ELR (cell line): Measurements from ENCODE around the gene DUS1L.

Experiments used
- DNase-seq: peaks from one replicate; pipeline ENCODE4 v3.0.0-alpha.2; 2015; ENCODE audit warnings: low read depth

DUS1L gene

DNA sequence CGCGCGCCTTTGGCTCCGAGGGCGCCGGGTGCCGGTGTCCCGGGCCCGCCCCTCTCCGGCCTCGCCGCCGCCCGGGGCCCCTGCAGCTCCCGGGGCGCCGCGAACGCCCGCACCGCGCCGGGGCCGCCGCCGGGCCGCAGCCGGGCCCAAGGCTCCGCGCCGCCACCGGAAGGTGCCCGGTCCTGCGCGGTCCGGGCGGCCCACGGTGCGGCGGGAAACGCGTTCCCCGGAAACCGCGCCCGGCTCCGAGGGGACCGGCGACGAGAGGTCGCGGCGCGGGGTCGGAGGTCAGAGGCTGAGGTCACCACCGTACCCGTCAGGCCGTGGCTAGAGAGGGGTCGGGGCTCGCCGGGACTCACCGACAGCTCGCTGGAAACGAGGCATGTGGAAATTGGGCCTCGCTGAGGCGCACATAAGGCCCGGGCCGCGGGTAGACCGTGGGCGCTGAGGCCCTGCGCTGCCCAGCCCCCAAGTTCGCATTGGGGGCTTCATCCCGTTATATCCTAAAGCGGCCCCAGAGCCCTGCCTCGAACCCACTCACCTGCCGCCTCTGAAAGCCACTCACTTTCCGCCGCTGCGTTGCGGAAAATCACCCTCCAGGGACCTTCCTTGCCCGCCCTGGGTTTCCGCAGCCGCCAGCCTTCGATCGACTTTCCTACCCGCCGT lies at the start of gene DUS1L:
Gene DUS1L (minus strand): TSS at position 167 of the 666 bp plus-strand sequence. CDS start 745 bp downstream, outside the sequence.
- DNase-seq, result peak; percentile 68

DNA sequence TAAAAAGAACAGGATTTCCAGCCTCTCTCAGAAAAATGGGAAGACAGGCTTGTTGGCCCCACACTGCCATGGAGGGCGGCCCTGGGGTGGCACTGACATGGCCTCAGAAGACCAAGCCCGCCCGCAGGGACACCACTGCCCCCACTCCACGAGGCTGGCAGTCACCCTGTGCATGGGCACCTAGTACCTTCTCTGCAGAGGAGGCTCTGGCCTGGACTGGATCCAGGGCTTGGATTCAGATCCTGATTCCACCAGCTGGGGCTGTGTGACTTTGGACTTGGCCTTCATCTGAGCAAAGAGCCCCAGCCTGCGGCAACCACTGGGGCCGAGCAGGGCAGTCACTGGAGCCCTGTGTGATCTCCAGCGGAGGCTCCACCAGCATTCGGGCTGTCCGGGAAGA lies 49.3 kb upstream of the DUS1L start:
- no peak for DNase-seq

DNA sequence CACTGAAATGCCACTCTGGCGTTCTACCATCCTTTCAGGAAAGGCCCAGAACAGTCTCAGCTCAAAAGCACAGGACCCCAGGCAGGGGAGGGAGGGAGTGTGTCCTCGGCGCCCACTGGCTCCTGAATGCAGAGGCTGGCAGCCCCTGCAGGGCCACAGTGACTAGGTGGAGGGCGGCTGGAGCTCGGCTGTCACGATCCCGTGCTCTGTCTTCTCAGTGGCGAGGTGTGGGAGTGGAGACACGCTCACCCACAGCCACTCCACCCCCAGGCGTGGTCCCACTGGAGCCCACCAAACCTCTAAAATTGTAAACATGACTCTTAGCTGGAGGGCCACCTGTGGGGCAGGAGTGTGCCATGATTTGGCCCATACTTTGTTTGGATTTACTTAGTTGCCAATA lies 48.8 kb upstream of the DUS1L start:
- no peak for DNase-seq

- DNase-seq, result no peak
Measured at GRCh38 chr17:82113941-82114340, 48.3 kb upstream of the DUS1L start.

- DNase-seq, result no peak
Measured at GRCh38 chr17:82113422-82113821, 47.8 kb upstream of the DUS1L start.

GRCh38 chr17:82112914-82113311 lies 47.3 kb upstream of the DUS1L start:
- DNase-seq, result no peak

GRCh38 chr17:82112181-82112913 lies 46.7 kb upstream of the DUS1L start:
- no peak for DNase-seq

DNA sequence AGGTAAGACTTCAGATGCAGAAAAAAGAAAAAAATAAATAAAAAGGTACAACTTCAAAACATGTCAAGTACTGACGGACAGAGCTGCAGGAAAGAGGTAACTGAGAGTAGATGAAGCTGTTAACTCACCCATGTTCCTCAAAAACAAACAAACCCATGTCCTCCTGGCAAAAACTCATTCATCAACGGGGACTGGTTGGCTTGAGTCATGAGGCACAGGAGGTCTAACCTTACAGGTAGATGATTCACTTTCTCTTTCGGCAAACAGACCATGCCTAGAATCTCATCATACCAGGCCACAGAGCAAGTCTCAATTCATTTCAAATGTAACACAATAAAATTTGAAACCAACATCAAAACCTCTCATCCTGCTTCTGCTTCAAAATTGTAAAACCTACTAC lies 44.7 kb upstream of the DUS1L start:
- no peak for DNase-seq

GRCh38 chr17:82108961-82109475 lies 43.4 kb upstream of the DUS1L start:
- DNase-seq, result no peak

DNA sequence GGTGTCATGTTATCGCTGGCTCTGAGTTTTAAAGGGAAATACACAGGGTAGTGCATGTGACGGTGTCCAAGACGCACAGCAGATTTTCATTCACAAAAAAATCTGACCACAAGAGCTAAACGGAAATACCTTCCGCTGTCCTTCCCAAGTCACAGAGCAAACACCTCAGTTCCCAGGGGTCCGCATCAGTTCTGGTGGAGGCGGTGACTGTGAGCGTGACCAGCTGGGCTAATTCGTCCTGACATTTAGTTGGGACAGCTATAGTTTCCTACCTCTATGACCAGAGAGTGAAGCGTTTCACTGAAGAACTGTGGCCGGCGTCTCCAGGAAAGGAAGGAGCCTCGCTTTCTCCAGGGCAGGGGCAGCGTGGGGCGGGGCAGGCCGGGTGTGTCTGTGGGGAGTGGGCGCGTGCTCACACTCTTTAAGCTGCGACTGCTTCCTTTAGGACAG lies 42.9 kb upstream of the DUS1L start:
- DNase-seq, result no peak

GRCh38 chr17:82108038-82108437 lies 42.4 kb upstream of the DUS1L start:
- DNase-seq, result no peak

DNA sequence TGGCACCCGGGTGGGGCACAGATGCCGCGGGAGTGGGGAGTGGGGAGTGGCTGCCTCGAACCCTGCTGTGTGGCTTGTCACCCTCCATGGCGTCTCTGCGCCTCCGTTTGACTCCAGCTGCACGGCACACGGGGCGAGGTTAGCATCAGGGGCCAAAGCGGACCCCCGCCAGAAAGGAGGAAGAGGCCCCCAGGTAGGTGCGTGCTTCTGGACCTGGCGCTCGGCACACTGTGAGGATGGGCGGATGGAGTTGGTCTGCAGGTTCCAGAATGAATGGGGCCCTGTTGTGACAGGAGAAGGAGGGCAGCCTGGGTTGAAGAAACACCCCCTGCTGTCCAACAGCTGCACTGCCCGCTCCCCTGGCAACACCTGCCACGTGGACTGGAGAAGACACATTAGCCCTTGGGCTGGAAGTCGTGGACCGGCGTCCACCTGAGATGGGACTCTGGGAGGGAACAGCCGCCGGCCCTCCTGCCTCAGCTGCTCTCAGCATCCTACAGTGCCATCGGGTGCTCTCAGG lies 41.8 kb upstream of the DUS1L start:
- DNase-seq, result peak; percentile 43

- DNase-seq, result no peak
Measured at GRCh38 chr17:82106688-82107305, 41.2 kb upstream of the DUS1L start.

- DNase-seq, result peak; percentile 82
Measured at GRCh38 chr17:82105882-82106687, 40.5 kb upstream of the DUS1L start.

DNA sequence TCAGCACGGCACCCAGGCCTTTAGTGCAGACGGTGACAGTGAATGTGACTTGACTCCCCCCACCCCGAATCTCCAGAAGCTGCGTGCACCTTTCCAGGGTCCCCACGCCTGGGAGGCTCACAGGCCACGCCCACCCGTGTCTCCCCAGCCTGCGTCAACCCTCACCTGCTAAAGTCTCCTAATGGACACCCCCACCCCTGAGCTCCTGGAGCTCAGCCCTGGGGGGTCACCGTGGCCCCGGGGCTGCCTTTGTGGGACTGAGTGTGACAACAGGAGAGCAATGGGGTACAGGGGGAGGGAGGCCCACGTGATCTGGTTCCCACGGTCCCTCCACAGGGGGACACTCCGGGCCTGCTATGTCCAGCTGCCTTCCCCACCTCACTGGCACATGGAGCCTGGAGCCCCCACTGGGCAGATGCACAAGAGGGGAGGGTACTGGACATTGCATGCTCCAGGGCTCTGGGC lies 39.8 kb upstream of the DUS1L start:
- no peak for DNase-seq

DNA sequence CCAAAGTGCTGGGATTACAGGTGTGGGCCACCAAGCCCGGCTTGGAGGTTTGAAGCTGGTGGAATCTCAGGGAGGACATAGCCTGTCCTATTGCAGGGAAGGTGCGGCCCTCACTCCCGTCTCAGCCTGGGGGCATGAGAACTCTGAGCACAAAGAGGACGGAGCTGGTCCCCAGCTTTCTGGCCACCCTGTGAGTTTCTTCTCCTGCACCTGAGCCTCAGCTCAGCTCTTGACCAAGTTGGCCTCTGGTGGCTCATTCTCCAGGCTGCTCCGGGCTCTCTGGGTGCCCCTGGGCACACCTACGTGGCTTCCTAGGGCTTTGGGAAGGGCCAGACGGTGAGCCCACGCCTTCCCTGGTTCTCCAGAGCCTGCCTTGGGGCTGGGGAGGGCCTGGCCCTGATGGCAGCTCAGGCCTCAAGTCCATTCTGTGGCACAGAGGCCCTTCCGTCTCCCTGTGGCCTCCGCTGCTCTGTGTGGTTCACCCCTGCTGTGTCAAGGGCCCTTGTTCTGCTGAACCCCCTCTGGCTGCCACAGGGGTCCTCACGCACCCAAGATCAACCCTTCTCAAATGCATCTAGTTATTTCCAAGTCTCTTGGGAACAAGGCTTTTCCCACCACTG lies 39.3 kb upstream of the DUS1L start:
- no peak for DNase-seq

GRCh38 chr17:82103553-82104451 lies 38.2 kb upstream of the DUS1L start:
- no peak for DNase-seq

- DNase-seq, result no peak
Measured at GRCh38 chr17:82101767-82102679, 36.4 kb upstream of the DUS1L start.

DNA sequence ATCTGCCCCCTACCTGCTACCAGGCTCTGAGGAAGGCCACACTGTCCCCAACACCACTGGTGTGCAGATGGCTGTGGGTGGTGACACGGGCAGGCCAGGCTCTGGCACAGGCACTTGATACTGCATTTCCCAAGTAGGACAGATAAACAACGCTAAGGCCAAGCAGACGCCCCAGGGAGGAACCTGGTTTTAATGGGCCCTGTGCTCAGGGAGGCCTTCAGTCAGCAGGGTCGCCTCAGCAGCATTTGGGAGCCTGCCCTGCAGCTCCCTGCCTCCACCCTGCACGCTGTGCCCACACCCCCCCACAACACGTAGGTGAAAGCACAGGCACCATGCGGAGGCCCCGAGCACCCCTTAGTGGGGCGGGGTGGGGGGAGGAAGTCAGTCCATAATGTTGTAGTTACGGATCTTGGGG lies 35.7 kb upstream of the DUS1L start:
- DNase-seq, result no peak
